Measurements from ENCODE around the gene RORC.

RORC gene

DNA sequence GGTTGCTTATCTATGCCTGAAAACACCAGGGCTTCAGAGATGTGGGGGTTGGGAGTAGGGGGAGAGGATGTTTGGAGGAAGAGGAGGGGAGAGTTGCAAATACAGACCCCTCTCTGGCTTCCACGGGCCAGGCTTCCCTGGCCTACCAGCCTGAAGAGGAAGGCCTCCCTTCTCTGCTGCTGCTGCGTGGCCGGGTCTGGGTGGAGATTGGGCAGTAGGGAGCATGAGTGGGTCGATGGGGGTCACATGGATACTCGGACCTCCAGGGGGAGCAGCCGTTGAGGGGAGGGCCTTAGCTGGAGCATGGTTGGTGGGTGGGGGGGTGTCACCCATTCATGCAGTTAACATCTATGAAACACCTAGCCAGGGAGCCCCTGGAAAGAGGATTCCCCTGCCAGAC, 1.5 kb downstream of the RORC start:
- Histone ChIP-seq H3K9me3 (no peaks in the 10 kb centered on the region), H3K4me3 (no peak overlapping the region), H4K20me1 (no peaks in the 10 kb centered on the region), H3K27me3 (no peaks in the 10 kb centered on the region), H3K36me3 (no peaks in the 10 kb centered on the region), H3K9ac (peak overlapping the region; percentile 46; the same call in 1 of the 2 replicates), H3K4me2 (peak overlapping the region; percentile 88), H3K27ac (peak overlapping the region; percentile 78), H3K4me1 (peaks cover 98% of the 10 kb centered on the region)
- TF ChIP-seq Cebpa-rat (IDR thresholded peaks at IDR 0.05) = no peak

DNA sequence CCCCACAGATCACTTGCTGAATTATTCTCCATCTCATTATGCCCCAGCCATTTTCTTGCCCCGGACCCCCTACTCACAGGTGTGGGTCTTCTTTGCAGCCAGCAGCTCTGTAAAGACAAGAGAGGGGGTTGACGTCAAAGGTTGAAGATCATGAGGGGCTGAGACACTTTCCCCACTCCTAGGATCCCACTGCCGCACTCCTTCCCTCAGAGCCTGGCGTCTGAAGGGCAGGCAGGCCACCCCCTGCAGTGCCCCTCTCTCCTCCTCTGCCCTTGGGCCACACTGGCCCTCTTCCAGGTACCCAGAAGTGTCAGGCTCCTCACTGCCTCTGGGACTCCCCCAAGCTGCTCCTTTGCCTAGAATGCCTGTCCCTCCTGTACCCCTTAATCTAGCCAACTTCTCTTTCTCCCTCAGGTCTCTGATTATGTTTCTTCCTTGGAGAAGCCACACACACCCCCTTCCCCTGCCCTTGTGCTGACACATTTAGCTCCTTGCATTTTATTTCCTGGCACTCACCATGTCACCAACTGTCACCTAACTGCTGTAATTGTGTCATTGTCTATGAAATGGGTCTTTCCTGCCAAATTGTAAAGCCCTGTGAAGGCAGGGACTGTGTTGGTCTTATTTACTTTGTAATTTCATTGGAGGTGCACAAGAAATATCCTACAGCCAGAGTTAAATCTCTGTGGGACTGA, 2.1 kb downstream of the RORC start:
- H3K4me1 ChIP-seq = peaks cover 100% of the 10 kb centered on the region
- no peak for TF ChIP-seq Cebpa-rat (IDR thresholded peaks at IDR 0.05)
- no peaks in the 10 kb centered on the region for H3K9me3 ChIP-seq
- H3K27ac ChIP-seq = peak overlapping the region; percentile 78
- peak overlapping the region; percentile 46; the same call in 1 of the 2 replicates for H3K9ac ChIP-seq
- H3K4me3 ChIP-seq = no peak overlapping the region
- H3K27me3 ChIP-seq = no peaks in the 10 kb centered on the region
- H4K20me1 ChIP-seq = no peaks in the 10 kb centered on the region
- H3K4me2 ChIP-seq = peak overlapping the region; percentile 88
- H3K36me3 ChIP-seq = no peaks in the 10 kb centered on the region

DNA sequence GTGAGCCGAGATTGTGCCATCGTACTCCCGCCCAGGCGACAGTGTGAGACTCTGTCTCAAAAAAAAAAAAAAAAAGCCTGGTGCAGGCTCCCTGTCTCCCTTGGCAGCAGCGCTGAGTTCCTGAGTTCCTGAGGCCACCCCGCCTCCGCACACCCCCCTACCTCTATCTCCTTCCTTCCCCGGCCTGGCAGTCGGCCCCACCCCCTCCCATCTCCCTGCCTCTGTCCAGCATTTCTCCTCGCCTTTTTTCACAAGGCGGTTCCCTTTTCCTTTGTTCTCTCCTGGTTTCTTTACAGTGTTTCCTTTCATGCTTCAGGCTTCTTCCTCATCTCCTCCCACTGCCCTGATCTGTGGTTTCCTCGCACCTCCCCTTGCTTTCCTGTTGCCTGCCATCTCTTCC, 2.7 kb downstream of the RORC start:
- H3K27me3 ChIP-seq = no peaks in the 10 kb centered on the region
- peak overlapping the region; percentile 50; the same call in 1 of the 2 replicates for H3K4me3 ChIP-seq
- H3K4me1 ChIP-seq = peaks cover 100% of the 10 kb centered on the region
- H3K9ac ChIP-seq = peak overlapping the region; percentile 61; the same call in 1 of the 2 replicates
- peak overlapping the region; percentile 78 for H3K27ac ChIP-seq
- no peaks in the 10 kb centered on the region for H4K20me1 ChIP-seq
- H3K4me2 ChIP-seq = peak overlapping the region; percentile 88
- H3K9me3 ChIP-seq = no peaks in the 10 kb centered on the region
- no peaks in the 10 kb centered on the region for H3K36me3 ChIP-seq
- no peak for TF ChIP-seq Cebpa-rat (IDR thresholded peaks at IDR 0.05)

DNA sequence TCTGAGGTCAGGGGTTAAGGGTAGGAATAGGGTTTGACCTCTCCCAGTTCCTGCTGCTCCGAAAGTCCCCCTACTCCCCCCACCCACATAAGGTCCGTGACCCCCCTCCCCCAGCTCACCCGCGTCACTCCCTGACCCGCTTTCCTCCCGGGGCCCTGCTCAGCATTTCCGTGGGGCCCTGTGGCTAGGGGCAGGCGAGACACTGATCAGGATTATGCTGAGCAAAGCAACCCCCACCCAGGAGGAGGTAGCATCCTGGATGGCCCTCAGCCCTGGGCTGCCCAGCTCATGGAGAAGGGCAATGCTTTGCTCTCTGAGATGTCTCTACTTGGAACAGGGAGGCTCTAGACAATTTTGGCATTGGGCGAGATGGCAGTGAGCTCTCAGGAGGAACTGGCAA, 3.7 kb downstream of the RORC start:
- Histone ChIP-seq H3K4me1 (peaks cover 99% of the 10 kb centered on the region), H3K9ac (peak overlapping the region; percentile 61; the same call in 1 of the 2 replicates)

DNA sequence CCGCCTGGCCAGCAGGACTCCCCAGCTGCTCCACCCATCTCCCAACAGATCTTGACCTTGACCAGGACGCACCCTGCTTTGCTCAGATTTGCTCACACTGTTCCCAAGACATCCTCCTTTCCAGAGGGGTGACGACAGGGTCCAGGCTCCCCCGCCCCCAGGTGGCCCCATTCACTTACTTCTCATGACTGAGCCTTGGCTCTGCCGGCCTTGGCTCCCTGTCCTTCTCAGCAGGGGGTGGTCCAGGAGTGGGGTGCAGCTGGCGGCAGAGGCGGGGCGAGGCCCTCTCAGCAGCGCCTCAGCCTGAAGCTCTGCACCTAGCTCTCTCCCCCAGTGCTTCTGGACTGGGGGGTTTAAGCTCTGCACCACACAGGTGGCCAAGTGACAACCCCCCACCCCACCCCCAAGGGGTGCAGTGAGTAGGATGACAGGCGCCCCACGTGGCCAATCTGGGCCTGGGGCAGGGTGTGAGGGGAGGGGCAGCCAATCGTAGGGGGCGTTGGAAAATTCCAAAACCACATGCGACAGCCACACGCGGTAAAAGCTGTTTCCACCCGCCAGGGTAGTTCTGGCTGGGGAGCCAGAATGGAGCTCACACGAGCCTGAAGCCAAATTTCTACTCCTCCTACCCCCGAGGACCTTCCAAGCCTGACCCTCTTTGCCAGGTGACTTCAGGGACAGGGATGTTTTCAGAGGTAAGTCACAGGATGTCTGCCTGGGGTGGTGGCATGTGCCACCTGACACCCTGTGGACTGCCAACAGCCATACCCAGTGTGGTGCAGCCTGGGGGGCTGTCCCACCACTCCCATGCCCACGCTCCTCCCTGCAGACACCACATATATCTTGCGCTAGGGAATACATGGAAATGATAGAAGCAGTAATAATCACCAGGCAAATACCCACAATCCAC, 5.6 kb downstream of the RORC start:
- Histone ChIP-seq H3K4me1 (peaks cover 99% of the 10 kb centered on the region), H3K27ac (peak overlapping the region; percentile 23; the same call in 1 of the 2 replicates), H3K27me3 (no peaks in the 10 kb centered on the region), H3K9me3 (no peaks in the 10 kb centered on the region), H3K36me3 (no peaks in the 10 kb centered on the region), H4K20me1 (no peaks in the 10 kb centered on the region), H3K9ac (no peak overlapping the region), H3K4me3 (no peak overlapping the region), H3K4me2 (peak overlapping the region; percentile 88)
- TF ChIP-seq Cebpa-rat (IDR thresholded peaks at IDR 0.05) = no peak

More for the DNA sequence above, 3.7 kb downstream of the RORC start:
- Histone ChIP-seq H3K4me2 (peak overlapping the region; percentile 88), H3K4me3 (peak overlapping the region; percentile 50), H4K20me1 (no peaks in the 10 kb centered on the region), H3K27ac (peak overlapping the region; percentile 78), H3K27me3 (no peaks in the 10 kb centered on the region), H3K36me3 (no peaks in the 10 kb centered on the region), H3K9me3 (no peaks in the 10 kb centered on the region)
- TF ChIP-seq Cebpa-rat (IDR thresholded peaks at IDR 0.05) = no peak

DNA sequence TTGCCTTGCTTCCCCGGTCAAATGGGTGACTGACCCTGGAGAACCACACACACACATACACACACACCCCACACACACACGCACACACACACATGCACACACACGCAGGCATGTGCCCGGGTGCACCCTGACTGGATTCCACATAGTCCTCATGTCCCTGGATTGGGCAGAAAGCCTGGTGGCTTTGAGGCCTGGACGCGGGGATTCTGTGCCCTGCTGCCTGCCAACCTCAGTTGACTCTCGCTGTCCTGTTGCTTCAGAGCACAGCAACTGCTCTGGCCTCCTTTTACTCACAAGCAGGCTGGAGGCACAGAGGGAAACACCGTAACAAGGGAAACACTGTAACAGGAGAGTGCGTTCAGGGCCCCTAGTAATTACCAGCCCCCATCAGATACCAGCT, 6.4 kb downstream of the RORC start:
- Histone ChIP-seq H3K4me1 (peaks cover 99% of the 10 kb centered on the region), H3K4me3 (no peak overlapping the region), H3K27me3 (no peaks in the 10 kb centered on the region), H3K4me2 (peak overlapping the region; percentile 88), H3K36me3 (no peaks in the 10 kb centered on the region), H3K9ac (no peak overlapping the region), H3K27ac (peak overlapping the region; percentile 7; the same call in 1 of the 2 replicates), H4K20me1 (no peaks in the 10 kb centered on the region), H3K9me3 (no peaks in the 10 kb centered on the region)
- no peak for TF ChIP-seq Cebpa-rat (IDR thresholded peaks at IDR 0.05)

DNA sequence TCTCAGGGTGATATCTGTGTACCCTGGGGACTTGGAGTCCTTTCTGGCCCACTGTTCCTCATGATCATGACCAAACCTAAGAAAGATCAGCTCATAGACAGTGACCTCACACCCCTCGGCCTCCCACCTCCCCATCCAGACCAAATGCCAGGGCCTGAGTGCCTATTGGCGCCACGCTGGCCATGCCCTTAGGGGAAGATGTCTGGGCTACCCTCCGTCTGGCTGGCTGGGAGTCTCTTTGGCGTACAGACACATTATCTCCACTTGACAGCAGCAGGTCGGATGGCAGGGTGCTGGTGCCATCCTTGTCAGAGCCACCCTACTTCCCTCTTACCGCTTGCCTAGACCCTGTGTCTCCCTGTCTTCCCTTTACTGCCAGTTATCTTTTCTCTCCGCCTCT, 8.4 kb downstream of the RORC start:
- peaks cover 99% of the 10 kb centered on the region for H3K4me1 ChIP-seq
- H3K9ac ChIP-seq = no peak overlapping the region

DNA sequence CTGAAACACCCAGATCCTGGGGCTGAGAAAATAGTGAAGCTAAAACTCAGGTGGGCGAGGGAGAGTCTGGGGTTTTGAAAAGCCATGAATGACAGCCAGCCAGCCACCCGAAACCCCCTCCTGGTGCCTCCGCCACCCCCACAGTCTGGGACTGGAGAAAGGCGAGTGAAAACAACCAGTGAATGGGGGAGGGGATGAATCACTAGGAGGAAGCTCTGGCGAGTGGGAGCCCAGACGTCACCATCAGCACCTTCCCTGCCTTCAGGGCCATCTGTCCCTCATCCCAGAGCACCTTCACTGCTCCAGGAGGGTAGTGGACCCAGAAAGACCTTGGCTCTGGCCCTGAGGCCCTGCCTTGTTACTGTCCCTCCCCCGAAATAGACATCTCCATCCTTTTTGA, 9.2 kb downstream of the RORC start:
- TF ChIP-seq Cebpa-rat (IDR thresholded peaks at IDR 0.05) = no peak
- Histone ChIP-seq H3K27me3 (no peaks in the 10 kb centered on the region), H3K36me3 (no peaks in the 10 kb centered on the region), H3K27ac (peak overlapping the region; percentile 42), H3K9ac (peak overlapping the region; percentile 1; the same call in 1 of the 2 replicates), H3K4me3 (no peak overlapping the region), H3K9me3 (no peaks in the 10 kb centered on the region), H4K20me1 (no peaks in the 10 kb centered on the region), H3K4me1 (peaks cover 99% of the 10 kb centered on the region), H3K4me2 (peak overlapping the region; percentile 86)

More for the DNA sequence above, 8.4 kb downstream of the RORC start:
- H3K36me3 ChIP-seq = no peaks in the 10 kb centered on the region
- no peak overlapping the region for H3K4me3 ChIP-seq
- H3K27ac ChIP-seq = no peak overlapping the region
- H3K9me3 ChIP-seq = no peaks in the 10 kb centered on the region
- no peaks in the 10 kb centered on the region for H4K20me1 ChIP-seq
- H3K27me3 ChIP-seq = no peaks in the 10 kb centered on the region
- TF ChIP-seq Cebpa-rat (IDR thresholded peaks at IDR 0.05) = no peak
- peak overlapping the region; percentile 86 for H3K4me2 ChIP-seq

DNA sequence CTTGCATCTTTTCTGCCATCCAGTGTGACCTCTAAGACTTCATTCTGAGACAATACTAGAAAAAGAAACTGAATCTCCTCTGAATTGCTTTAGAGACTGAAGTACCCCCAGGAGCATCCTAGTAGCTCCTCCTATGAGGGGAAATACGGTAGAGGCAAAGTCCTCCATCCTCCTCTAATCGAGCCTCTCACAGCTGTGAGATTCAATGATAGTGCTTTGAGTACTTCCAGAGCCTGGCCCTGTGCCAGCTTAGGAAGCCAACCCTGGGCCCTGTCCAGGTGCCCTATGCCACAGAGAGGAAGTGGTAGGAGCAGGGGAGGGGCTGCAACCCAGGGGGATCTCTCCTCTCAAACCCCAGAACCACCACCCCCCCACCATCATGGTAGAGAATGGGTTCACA, 10.7 kb downstream of the RORC start:
- Histone ChIP-seq H3K4me2 (peak overlapping the region; percentile 86), H3K27me3 (no peaks in the 10 kb centered on the region)

More for the DNA sequence above, 10.7 kb downstream of the RORC start:
- Histone ChIP-seq H4K20me1 (no peaks in the 10 kb centered on the region), H3K4me3 (no peak overlapping the region), H3K9ac (no peak overlapping the region), H3K4me1 (peaks cover 99% of the 10 kb centered on the region), H3K36me3 (no peaks in the 10 kb centered on the region), H3K27ac (no peak overlapping the region), H3K9me3 (no peaks in the 10 kb centered on the region)
- TF ChIP-seq Cebpa-rat (IDR thresholded peaks at IDR 0.05) = no peak

Data from BLaER1 (cell line).